Measurements from ENCODE around the gene KLHL29.
"Not testable (repeated sequence)": the region's sequence is repeated elsewhere in the genome, so short reads cannot be mapped to it uniquely, and the experiment has no call there.

KLHL29 gene

GRCh38 chr2:23384551-23385343, at the start of gene KLHL29:
Gene KLHL29, plus strand, starts transcription at chr2:23385179. Its CDS starts 177,018 bp downstream, at chr2:23562197.
- DNase-seq (ENCODE audit: low read depth) = no peak

GRCh38 chr2:23335550-23335949, 49.4 kb upstream of the KLHL29 start:
- no peak for DNase-seq (ENCODE audit: low read depth)

- no peak for DNase-seq (ENCODE audit: low read depth)
Observed at GRCh38 chr2:23342075-23342474, 42.9 kb upstream of the KLHL29 start.

- DNase-seq (ENCODE audit: low read depth) = no peak
Observed at GRCh38 chr2:23346029-23346428, 39.0 kb upstream of the KLHL29 start.

- DNase-seq (ENCODE audit: low read depth) = no peak
Observed at GRCh38 chr2:23346781-23347180, 38.2 kb upstream of the KLHL29 start.

GRCh38 chr2:23347471-23348092, 37.4 kb upstream of the KLHL29 start:
- no peak for DNase-seq (ENCODE audit: low read depth)

- DNase-seq (ENCODE audit: low read depth) = not testable (repeated sequence)
Observed at GRCh38 chr2:23348093-23348481, 36.9 kb upstream of the KLHL29 start.

- no peak for DNase-seq (ENCODE audit: low read depth)
Observed at GRCh38 chr2:23349508-23349907, 35.5 kb upstream of the KLHL29 start.

GRCh38 chr2:23350041-23350791, 34.8 kb upstream of the KLHL29 start:
- DNase-seq (ENCODE audit: low read depth) = no peak

- no peak for DNase-seq (ENCODE audit: low read depth)
Observed at GRCh38 chr2:23350792-23351355, 34.1 kb upstream of the KLHL29 start.

GRCh38 chr2:23351388-23352141, 33.4 kb upstream of the KLHL29 start:
- DNase-seq (ENCODE audit: low read depth) = no peak

- no peak for DNase-seq (ENCODE audit: low read depth)
Observed at GRCh38 chr2:23354554-23354953, 30.4 kb upstream of the KLHL29 start.

GRCh38 chr2:23355001-23355400, 30.0 kb upstream of the KLHL29 start:
- no peak for DNase-seq (ENCODE audit: low read depth)

GRCh38 chr2:23356711-23357110, 28.3 kb upstream of the KLHL29 start:
- no peak for DNase-seq (ENCODE audit: low read depth)

- no peak for DNase-seq (ENCODE audit: low read depth)
Observed at GRCh38 chr2:23359631-23360567, 25.1 kb upstream of the KLHL29 start.

- no peak for DNase-seq (ENCODE audit: low read depth)
Observed at GRCh38 chr2:23360571-23361125, 24.3 kb upstream of the KLHL29 start.

- no peak for DNase-seq (ENCODE audit: low read depth)
Observed at GRCh38 chr2:23361152-23361551, 23.8 kb upstream of the KLHL29 start.

GRCh38 chr2:23363268-23363667, 21.7 kb upstream of the KLHL29 start:
- no peak for DNase-seq (ENCODE audit: low read depth)

GRCh38 chr2:23363831-23364230, 21.1 kb upstream of the KLHL29 start:
- no peak for DNase-seq (ENCODE audit: low read depth)

GRCh38 chr2:23366720-23367119, 18.3 kb upstream of the KLHL29 start:
- DNase-seq (ENCODE audit: low read depth) = no peak

Measured in T-helper 22 cell (primary cell).